Left lung (tissue), 10 donors: ENCODE data around the gene B3GALT6. TPM values are rescaled to one million over a fixed set of nuclear protein-coding genes. Genes with fewer than 3 reads are reported as not detected.

Source experiments
- ATAC-seq: fragments of 200-7000 bp; cut with Tn5 transposase; one replicate; pipeline ENCODE4 v1.9.1; 2020; ENCODE audit warnings: moderate library complexity
- DNase-seq, 4 donors: peaks; one replicate each; pipeline ENCODE4 v3.0.0-alpha.2; 2013 to 2020
- H3K27ac ChIP-seq, 2 donors: fragments of 200-600 bp; sonication (generic) in 1 of 2; one replicate each; pipeline versions ENCODE4 v1.5.0 to v1.8.0; 2020 to 2021
- H3K27me3 ChIP-seq, 2 donors: fragments of 200-600 bp; sonication (generic) in 1 of 2; one replicate each; pipeline versions ENCODE4 v1.5.0 to v1.8.0; 2020 to 2021
- H3K36me3 ChIP-seq, 2 donors: fragments of 200-600 bp; sonication (generic) in 1 of 2; one replicate each; pipeline versions ENCODE4 v1.5.0 to v1.8.0; 2020 to 2021
- H3K4me1 ChIP-seq, 2 donors: fragments of 200-600 bp; one replicate each; pipeline ENCODE4 v1.8.0; 2021
- H3K4me3 ChIP-seq, 2 donors: fragments of 200-600 bp; sonication (generic) in 1 of 2; one replicate each; pipeline versions ENCODE4 v1.5.0 to v1.8.0; 2020 to 2021; ENCODE audit warnings: mild to moderate bottlenecking in 1 of 2
- H3K9me3 ChIP-seq, 2 donors: fragments of 200-600 bp; sonication (generic) in 1 of 2; one replicate each; pipeline versions ENCODE4 v1.5.0 to v1.8.0; 2020 to 2021
- intact Hi-C, 2 donors: fragments of 100-400 bp; cut with DNase I; formaldehyde crosslinking; loops; one replicate each; pipeline versions ENCODE4 v1.11.2 to v1.14.2; 2022
- polyA plus RNA-seq, 6 donors: library from polyadenylated mRNA; unstranded; fragments of 120-200 nt; gene quantifications; one replicate each; pipeline ENCODE4 v1.2.1, GENCODE V29; 2013; ENCODE audit not compliant: insufficient read length in 6 of 6
- total RNA-seq, 2 donors: library from RNA; stranded (reverse); fragmentation: NEBNext Ultra II Directional; extraction: Animal tissue kit (Norgen Biotek cat#: 25700); gene quantifications; one replicate each; pipeline ENCODE4 v1.2.1, GENCODE V29; 2021
- TF ChIP-seq, protein P1 (sequence below), 2 donors: fragments of 200-600 bp; sonication (generic) in 1 of 2; IDR thresholded peaks; one replicate each; pipeline versions ENCODE4 v1.5.0 to v1.8.0; 2021; ENCODE audit warnings: antibody characterized with exemption in 2 of 2
- donor health status: DM: no; HTN: yes; CAD: no.
- donor health status: DM: no; HTN: no; CAD: no.

The B3GALT6 gene
- total and polyA plus RNA-seq, 8 donors: 12.6 to 25.2 (median 17.8) TPM

DNA sequence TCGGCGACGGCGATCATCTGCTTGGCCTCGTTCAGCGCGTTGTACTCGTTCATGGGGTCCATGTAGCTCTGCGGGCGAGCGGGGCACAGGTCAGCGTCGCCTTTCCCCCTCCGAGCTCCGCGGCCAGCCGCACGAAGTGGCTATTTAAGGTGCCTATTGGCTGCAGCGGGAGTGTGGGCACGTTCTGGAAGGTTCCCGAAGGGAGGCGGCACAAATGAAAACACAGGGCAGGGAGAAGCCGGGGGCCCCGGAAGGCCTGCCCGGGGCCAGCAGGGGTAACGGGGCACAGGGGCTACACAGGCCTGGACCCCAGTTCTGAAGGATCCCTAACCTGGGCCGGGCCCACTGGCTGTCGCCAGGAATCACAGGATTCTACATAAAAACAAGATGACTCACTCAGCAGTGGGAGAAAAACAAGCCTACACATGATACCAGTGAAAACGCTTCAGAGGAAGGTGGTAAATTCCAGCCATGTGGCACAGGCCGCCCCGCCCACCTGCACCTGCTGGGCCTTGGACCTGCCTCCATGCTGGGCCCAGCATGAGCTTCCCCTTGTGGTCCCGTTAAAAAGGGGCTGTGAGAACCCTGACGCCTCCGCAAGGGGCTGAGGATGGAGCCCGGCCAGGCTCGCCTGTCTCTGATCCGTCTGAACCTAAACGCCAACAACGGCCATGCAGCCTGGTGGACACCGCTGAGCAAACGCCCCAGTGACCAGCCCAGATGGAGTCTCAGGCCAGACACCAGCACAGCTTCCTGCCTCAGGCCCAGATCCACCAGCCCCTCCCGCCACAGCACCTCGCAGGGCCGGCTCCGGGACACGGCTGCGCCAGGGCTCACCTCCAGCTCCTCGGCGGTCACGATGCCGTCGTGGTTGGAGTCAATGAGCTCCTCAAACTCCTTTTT is 14.2 kb upstream of the B3GALT6 start:
- H3K4me1 ChIP-seq: peaks cover 0 to 30% of the 10 kb centered on the region in 2 donors
- no peaks in the 10 kb centered on the region for H3K9me3 ChIP-seq
- TF ChIP-seq, protein P1, sequence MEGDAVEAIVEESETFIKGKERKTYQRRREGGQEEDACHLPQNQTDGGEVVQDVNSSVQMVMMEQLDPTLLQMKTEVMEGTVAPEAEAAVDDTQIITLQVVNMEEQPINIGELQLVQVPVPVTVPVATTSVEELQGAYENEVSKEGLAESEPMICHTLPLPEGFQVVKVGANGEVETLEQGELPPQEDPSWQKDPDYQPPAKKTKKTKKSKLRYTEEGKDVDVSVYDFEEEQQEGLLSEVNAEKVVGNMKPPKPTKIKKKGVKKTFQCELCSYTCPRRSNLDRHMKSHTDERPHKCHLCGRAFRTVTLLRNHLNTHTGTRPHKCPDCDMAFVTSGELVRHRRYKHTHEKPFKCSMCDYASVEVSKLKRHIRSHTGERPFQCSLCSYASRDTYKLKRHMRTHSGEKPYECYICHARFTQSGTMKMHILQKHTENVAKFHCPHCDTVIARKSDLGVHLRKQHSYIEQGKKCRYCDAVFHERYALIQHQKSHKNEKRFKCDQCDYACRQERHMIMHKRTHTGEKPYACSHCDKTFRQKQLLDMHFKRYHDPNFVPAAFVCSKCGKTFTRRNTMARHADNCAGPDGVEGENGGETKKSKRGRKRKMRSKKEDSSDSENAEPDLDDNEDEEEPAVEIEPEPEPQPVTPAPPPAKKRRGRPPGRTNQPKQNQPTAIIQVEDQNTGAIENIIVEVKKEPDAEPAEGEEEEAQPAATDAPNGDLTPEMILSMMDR (IDR thresholded peaks at IDR 0.05): no peak
- no peak overlapping the region for H3K27ac ChIP-seq
- no peak for DNase-seq
- peaks cover 0 to 17% of the 10 kb centered on the region in 2 donors for H3K27me3 ChIP-seq
- ATAC-seq: no peak
- H3K4me3 ChIP-seq: no peak overlapping the region
- intact Hi-C loops: no loop called here
- H3K36me3 ChIP-seq: peaks cover 0 to 77% of the 10 kb centered on the region in 2 donors

DNA sequence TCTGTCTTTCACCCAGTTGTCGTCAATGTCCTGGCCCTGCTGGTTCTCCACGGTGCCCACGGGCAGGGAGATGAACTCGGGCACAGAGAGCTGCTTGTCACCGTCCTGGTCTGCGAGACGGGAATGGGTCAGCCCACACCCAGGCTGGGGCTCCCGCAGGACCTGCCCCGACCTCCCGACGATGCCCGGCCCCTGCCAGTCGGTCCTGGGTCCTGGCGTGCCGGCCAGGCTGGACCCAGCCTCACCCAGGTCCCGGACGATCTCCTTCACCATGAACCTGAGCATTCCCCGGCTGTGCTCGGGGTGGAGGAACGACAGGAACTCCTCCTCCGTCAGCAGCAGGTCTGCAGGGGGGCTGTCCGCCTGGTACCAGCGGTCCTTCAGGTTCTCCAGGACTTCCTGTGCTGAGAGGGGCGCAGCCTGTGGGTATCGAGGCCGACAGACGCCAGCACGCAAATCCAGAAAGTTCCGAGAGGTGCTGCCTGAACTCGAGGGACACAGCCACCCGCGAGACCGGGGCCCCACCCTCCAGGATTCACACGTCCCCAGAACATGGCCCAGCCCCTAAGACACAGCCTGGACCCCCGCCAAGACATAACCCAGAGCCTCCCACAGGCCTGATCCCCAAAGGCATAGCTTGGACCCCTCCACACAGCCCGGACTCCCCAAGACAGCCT is 13.4 kb upstream of the B3GALT6 start:
- no peak for DNase-seq
- TF ChIP-seq, protein P1 (IDR thresholded peaks at IDR 0.05): no peak
- no peaks in the 10 kb centered on the region for H3K9me3 ChIP-seq
- peaks cover 0 to 9% of the 10 kb centered on the region in 2 donors for H3K27me3 ChIP-seq
- H3K27ac ChIP-seq: no peak overlapping the region
- H3K4me1 ChIP-seq: peaks cover 0 to 22% of the 10 kb centered on the region in 2 donors
- no peak overlapping the region for H3K4me3 ChIP-seq
- intact Hi-C loops: no loop called here
- peaks cover 0 to 85% of the 10 kb centered on the region in 2 donors for H3K36me3 ChIP-seq
- ATAC-seq: no peak

DNA sequence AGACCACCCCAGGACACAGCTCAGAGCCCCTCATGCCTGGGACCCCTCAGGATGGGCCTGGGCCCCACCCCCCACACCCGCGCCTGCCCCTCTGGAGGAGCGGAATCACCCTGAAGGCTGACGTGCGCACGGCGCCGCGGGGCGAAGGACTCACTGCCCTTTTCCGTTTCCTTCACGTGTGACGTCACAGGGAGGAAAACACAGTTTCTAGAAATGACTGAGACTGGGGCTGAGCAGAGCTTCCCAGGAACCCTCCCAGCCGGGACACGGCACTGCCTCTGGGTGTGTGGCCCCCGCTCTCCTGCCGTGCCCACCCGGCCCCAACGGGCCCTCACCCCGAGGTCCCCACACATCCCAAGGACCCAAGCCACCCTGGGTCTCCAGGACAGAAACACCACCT is 12.7 kb upstream of the B3GALT6 start:
- Histone ChIP-seq H3K36me3 (peaks cover 0 to 92% of the 10 kb centered on the region in 2 donors), H3K9me3 (no peaks in the 10 kb centered on the region), H3K4me3 (no peak overlapping the region), H3K27ac (no peak overlapping the region), H3K27me3 (peaks cover 0 to 2% of the 10 kb centered on the region in 2 donors), H3K4me1 (peaks cover 0 to 16% of the 10 kb centered on the region in 2 donors)
- TF ChIP-seq, protein P1 (IDR thresholded peaks at IDR 0.05): no peak
- no peak for ATAC-seq
- intact Hi-C loops: no loop called here
- DNase-seq: no peak

DNA sequence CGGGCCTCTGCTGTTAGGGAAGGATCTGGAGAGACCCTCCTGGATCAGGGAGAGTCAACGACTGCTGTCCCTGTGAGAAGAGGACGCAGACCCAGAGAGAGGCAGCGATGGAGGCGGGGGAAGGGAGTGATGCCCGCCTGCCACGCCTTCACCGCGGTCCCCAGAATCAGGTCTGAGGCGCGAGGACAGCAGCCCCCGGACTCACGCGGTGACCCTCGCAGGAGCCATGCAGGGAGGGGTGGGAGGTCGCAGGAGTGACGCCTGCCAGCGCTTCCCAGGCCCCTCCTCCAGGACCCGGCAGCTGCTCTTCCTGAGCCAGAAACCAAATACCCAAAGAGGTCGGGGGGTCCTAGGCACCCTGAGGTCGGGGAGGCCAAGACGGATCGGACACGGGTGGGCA is 11.8 kb upstream of the B3GALT6 start:
- intact Hi-C loops: no loop called here
- Histone ChIP-seq H3K4me1 (peaks cover 0 to 11% of the 10 kb centered on the region in 2 donors), H3K9me3 (no peaks in the 10 kb centered on the region), H3K4me3 (no peak overlapping the region), H3K36me3 (peaks cover 0 to 100% of the 10 kb centered on the region in 2 donors), H3K27ac (no peak overlapping the region), H3K27me3 (no peaks in the 10 kb centered on the region)
- no peak for ATAC-seq
- DNase-seq: no peak
- TF ChIP-seq, protein P1 (IDR thresholded peaks at IDR 0.05): no peak
